EL (cell line): ENCODE results near the gene NIPSNAP3A.
"Not testable (repeated sequence)": the region's sequence is repeated elsewhere in the genome, so short reads cannot be mapped to it uniquely, and the experiment has no call there.

Source experiments
- DNase-seq: peaks from one replicate; pipeline ENCODE4 v3.0.0-alpha.2; 2016

NIPSNAP3A gene

DNA sequence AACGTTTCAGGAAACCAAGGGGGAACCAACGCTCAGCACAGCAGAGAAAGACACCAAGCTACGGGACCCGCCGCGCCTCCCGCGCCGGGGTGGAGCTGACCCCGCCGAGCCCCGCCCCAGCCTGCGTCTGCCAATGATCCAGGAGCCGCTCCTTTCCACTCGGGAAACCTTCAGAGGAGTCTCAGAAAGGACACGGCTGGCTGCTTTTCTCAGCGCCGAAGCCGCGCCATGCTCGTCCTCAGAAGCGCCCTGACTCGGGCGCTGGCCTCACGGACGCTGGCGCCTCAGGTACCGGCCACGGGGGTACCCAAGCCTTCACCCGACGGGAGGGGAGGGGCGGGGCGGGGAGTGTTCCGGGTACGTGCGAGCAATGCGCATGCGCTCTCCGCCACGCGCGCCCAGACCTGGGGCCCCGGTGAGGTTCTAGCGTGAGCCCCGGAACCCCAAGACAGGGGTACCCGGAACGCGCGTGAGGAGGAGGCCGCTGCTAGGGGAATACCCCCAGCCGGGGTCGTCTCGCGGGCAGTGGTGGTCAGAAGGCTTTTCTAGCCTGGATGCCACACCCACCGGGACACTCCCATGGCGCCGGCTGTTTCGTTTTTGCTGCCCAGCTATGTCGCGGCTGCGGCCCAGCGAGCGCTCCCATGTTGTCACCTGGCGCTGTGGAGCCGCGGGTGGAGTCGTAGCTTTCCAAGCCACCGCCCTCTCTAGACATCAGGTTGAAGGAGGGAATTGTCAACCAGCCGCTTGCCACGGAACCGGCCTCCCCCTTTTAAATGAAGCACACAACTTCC is at the start of gene NIPSNAP3A:
TSS of gene NIPSNAP3A (plus strand) at position 119 of the 794 bp plus-strand sequence. CDS start at position 229, 110 bp downstream.
- peak; percentile 80 for DNase-seq

DNA sequence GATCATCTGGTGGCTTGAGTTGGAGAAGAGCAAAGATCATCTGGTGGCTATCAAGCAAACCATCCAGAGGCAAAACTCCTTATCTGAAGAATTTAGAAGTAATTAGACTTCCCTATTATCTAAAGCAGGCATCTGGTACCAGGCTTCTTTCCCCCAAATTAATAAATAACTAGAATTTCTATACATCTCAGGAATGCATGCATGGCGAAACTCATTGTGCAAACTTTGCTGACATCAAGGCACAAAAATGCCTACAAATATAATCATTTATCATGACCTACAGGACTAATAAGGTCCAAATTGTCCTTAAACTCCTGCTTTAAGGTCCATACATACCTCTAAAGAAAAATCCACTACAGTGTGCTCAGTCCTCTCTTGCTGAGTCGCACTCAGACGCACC is 47.2 kb upstream of the NIPSNAP3A start:
- DNase-seq = no peak

DNA sequence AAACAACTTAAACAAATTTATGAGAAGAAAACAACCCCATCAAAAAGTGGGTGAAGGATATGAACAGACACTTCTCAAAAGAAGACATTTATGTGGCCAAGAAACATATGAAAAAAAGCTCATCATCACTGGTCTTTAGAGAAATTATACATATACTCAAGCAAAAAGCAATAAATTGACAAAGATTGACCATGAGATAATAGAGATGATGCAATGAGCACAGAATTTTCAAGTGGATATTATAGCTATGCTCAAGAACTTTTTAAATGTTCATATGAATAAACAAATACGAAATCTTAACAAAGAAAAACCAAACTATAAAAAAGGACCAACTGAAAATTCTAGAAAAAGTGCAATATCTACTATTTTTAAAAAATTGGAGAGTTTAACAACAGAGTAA is 38.7 kb upstream of the NIPSNAP3A start:
- not testable (repeated sequence) for DNase-seq

GRCh38 chr9:104711604-104712003 is 35.9 kb upstream of the NIPSNAP3A start:
- DNase-seq = no peak

DNA sequence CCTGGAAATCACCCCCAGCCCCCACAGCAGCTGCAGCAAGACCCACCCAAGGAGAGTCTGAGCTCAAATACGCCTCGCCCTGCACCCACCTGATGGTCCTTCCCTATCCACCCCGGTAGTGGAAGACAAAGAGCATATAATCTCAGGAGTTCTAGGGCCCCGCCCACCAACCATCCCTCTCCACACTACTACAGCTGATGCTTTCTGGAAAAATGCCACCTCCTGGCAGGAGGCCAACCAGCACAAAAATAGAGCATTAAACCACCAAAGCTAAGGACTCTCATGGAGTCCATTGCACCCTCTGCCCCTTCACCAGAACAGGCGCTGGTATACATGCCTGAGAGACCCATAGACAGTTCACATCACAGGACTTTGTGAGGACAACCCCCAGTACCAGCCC is 22.5 kb upstream of the NIPSNAP3A start:
- DNase-seq = no peak

DNA sequence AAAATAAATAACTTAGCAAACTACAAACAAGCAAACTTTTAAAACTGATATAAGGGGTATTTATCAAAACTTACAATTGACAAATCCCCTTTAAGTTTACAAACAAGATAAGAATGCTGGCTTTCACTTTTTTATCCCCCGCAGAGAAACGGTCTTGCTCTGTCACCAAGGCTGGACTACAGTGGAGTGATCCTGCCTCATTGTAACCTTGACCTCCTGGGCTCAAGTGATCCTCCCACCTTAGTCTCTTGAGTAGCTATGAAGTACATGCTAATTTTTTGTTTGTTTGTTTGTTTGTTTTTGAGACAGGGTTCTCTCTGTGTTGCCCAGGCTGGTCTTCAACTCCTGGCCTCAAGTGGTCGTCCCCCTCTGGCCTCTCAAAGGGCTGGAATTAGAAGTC is 9.0 kb upstream of the NIPSNAP3A start:
- DNase-seq = no peak

- peak; percentile 79 for DNase-seq
These were observed 6.9 kb upstream of the NIPSNAP3A start for GRCh38 chr9:104740621-104741020.

DNA sequence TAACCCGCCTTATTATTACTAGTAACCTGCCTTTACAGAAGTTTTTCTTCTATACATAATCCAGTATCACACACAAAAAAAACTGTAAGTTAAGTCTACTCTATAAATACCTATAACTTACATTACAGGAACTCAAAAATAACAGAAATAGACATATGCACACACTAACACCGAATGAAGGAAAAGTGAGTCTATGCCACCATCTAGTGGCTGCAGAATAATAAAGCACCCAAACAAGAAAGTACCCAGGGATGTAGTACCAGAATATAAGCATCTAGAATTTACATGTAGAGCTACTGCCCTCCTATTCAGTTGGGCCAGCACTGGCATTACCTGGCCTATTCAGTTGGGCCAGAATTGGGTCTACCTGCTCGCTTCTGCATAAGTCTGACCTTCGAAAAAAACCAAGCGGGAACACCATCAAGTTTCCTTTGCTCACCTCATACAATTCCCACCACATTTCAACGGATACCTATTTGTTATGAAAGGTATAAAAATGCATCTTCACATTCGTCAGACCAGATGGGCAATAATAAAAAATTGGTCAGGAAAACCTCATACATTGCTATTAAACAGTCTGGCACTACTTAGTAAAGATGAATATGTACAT is 4.0 kb upstream of the NIPSNAP3A start:
- peak; percentile 71 for DNase-seq

- DNase-seq = no peak
These were observed 1.6 kb upstream of the NIPSNAP3A start for GRCh38 chr9:104745852-104746251.

DNA sequence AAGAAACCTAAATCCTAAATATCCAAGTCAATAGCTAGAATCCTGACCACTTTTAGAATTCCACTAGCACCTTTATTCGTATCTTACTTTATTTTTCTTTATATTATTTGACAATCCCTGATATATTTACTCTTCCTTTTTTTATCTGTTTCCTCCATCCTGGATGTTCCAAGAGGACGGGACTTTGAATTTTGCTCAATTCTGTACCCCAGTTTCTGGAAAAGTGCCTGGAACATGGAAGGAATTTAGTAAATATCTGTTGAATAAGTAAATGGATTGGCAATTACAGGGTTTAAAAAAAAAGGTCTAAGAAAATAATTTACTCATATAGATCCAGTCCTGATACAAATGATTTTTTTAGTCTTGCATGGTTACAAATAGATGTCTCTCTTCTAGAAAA is 1.2 kb upstream of the NIPSNAP3A start:
- no peak for DNase-seq

DNA sequence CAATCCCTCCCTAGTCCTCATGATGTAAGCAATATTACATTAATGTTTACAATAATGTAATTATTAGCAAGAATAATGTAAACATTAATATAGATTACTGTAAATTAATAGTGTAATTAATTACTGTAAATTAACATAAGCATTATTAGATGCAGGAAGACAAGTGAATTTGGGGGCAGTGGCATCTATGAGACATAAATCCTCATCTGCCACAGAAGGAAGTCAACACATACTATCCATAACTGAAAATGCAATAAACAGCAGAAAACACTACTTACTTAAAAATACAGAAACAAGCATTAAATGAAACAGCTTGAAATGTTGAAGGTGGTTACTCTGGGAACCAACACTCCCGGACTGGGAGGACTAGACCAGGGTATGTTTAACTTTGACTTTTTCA is 685 bp upstream of the NIPSNAP3A start:
- no peak for DNase-seq

DNA sequence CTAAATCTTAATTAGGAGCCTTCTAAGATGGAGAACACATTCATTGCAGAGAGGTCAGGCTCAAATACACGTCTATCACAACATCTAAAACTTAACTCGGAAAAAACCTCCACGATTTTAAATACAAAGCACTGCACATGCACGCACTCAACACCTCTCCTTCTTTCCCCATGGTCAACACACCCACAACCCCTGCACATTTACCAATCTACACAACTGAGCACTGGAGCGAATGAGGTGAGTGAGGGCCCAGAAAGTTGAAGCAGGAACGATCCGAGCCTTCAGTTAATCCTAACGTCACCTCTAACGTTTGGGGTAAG is 278 bp upstream of the NIPSNAP3A start:
- no peak for DNase-seq

GRCh38 chr9:104748359-104749031 is 1.0 kb downstream of the NIPSNAP3A start:
- peak; percentile 29 for DNase-seq

DNA sequence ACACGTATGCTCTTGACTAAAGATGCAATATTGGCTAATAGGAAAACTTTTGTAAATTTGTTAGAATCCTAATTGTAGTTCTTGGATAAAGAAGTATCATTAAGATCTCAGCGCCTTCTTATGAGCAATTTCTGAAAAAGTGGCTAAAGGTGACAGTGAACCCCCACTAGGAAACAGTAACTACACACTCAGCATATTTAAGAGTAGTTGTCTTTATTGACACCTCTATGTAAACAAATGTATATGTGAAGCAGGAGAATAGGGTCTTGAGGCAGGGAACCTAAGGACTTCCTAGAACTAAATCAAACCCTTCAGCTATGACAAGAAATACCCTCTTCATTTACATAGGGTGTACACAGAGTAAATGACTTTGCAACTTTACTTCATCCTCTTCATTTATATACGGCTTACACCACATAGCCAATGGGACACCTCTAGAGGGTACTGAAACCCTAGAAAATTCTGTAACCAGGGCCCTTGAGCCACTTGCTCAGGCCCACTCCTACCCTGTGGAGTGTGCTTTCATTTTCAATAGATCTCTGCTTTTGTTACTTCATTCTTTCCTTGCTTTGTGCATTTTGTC is 2.8 kb downstream of the NIPSNAP3A start:
- DNase-seq = no peak

DNA sequence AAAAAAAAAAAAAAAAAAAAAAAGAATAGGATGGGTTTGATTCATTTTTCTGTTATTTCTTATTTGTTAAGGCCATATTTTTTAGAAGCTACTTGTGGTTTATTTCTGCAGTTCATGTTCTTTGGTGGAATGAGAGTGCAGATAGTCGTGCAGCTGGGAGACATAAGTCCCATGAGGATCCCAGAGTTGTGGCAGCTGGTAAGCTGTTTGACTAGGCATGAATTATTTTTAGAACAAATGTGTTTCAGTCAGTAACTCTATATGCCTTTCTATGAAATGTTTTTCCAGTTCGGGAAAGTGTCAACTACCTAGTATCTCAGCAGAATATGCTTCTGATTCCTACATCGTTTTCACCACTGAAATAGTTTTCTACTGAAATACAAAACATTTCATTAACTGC is 11.5 kb downstream of the NIPSNAP3A start:
- no peak for DNase-seq

DNA sequence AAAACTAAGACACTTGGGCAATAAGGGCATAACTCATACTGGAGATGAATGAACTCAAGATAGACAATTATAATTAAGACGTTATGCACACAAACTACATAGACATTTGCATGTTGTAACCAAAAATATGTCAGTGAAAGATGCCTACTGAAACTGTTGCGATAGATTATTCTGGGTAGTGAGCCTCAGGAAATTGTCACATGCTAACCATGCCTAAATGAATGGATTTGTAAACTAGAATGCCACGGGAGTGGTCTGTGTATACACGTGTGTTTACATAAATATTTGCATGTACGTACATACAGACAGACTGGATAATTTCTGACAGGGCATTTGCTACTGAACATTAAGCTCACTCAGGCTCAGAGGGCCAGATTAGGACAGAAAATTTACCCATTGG is 17.7 kb downstream of the NIPSNAP3A start:
- DNase-seq = no peak

- no peak for DNase-seq
These were observed 18.5 kb downstream of the NIPSNAP3A start for GRCh38 chr9:104766025-104766424.

GRCh38 chr9:104767507-104767906 is 20.0 kb downstream of the NIPSNAP3A start:
- no peak for DNase-seq

DNA sequence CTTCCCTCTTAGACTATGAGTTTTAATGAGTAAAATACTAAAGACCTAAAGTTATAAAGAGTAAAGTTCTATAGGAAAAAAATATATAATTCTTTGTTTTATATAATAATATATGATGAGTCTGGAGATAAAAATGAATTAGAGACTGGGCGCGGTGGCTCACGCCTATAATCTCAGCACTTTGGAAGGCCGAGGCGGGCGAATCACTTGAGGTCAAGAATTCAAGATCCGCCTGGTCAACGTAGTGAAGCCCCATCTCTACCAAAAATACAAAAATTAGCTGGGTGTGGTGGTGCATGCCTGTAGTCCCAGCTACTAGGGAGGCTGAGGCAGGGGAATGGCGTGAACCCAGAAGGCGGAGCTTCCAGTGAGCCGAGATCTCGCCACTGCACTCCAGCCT is 21.5 kb downstream of the NIPSNAP3A start:
- DNase-seq = not testable (repeated sequence)

- DNase-seq = no peak
These were observed 22.2 kb downstream of the NIPSNAP3A start for GRCh38 chr9:104769655-104770054.

- no peak for DNase-seq
These were observed 25.4 kb downstream of the NIPSNAP3A start for GRCh38 chr9:104772714-104773510.

DNA sequence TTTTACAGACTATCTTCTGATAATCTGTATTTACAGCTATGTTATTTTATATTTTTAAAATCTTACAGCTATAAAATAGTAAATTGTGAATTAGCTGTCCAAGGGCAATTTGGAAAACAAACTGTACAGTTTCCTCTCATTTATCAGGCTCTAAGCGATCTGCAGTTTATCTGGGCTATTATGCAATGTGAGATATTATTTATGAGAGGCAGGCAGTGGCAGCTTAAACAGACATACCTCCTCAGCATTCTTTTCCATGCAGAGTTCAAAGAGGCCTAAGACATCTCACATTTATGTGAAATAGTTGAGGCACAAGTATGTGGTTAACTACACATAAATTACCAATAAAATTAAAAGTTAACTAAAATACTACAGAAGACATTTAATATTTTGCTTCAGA is 26.6 kb downstream of the NIPSNAP3A start:
- no peak for DNase-seq
